Tibial nerve (tissue), 4 donors: ENCODE results near the gene BAIAP2L2. TPM values are rescaled to one million over a fixed set of nuclear protein-coding genes. Genes with fewer than 3 reads are reported as not detected.

ENCODE experiments used
- DNase-seq, 2 donors: peaks; one replicate each; pipeline ENCODE4 v3.0.0-alpha.2; 2019; ENCODE audit warnings: low spot score in 2 of 2
- H3K27ac ChIP-seq, 4 donors: fragments of 200-600 bp; sonication (generic) in 3 of 4; one replicate each; pipeline ENCODE4 v1.5.1; 2017 to 2019; ENCODE audit warnings: mild to moderate bottlenecking in 1 of 4
- H3K27me3 ChIP-seq, 2 donors: fragments of 200-600 bp; sonication (generic) in 1 of 2; one replicate each; pipeline versions ENCODE4 v1.5.1 to v1.6.0; 2017 to 2019
- H3K36me3 ChIP-seq, 3 donors: fragments of 200-600 bp; sonication (generic); one replicate each; pipeline ENCODE4 v1.5.1; 2018 to 2019
- H3K4me1 ChIP-seq, 4 donors: fragments of 200-600 bp; sonication (generic) in 3 of 4; one replicate each; pipeline ENCODE4 v1.5.1; 2017 to 2019
- H3K4me3 ChIP-seq, 4 donors: fragments of 200-600 bp; sonication (generic) in 3 of 4; one replicate each; pipeline ENCODE4 v1.5.1; 2017 to 2019; ENCODE audit warnings: mild to moderate bottlenecking in 1 of 4, moderate library complexity in 1 of 4
- H3K9me3 ChIP-seq, 4 donors: fragments of 200-600 bp; sonication (generic) in 3 of 4; one replicate each; pipeline ENCODE4 v1.5.1; 2017 to 2019
- CTCF ChIP-seq, 5 experiments: fragments of 200-600 bp in 3 of 5; fragments of 450-650 bp in 2 of 5; sonication (generic) in 3 of 5; IDR thresholded peaks; one replicate each; pipeline ENCODE4 v1.5.1; 2016 to 2019; ENCODE audit warnings: antibody characterized with exemption in 5 of 5, mild to moderate bottlenecking in 3 of 5, moderate library complexity in 2 of 5
- EP300 ChIP-seq, 2 donors: sonication (generic); formaldehyde crosslinking; IDR thresholded peaks; one replicate each; pipeline ENCODE4 v1.6.1; 2017; ENCODE audit warnings: antibody characterized with exemption in 2 of 2, mild to moderate bottlenecking in 1 of 2
- POLR2A ChIP-seq, 2 donors: fragments of 450-650 bp; IDR thresholded peaks; one replicate each; pipeline ENCODE4 v1.6.1; 2017; ENCODE audit warnings: antibody characterized with exemption in 2 of 2, mild to moderate bottlenecking in 2 of 2, moderate library complexity in 2 of 2
- WGBS, 2 donors: methylation state at CpG; one replicate each; pipeline ENCODE4 v1.1.5; 2018; 5-methylcytosine and 5-hydroxymethylcytosine counted together
- total RNA-seq, 4 donors: library from RNA; depleted of rRNA; stranded (reverse); fragments of >200 nt; gene quantifications; one replicate each; pipeline ENCODE4 v1.1.0, GENCODE V29; 2016

BAIAP2L2 gene
- total RNA-seq, 4 donors from 2014 or later, result 1.3 to 2.7 (median 2.1) TPM; not detected in 1

- H3K4me3 ChIP-seq, result no peak overlapping the region
- H3K9me3 ChIP-seq, result no peaks in the 10 kb centered on the region
- TF ChIP-seq POLR2A (IDR thresholded peaks at IDR 0.05), result no peak
- TF ChIP-seq EP300 (IDR thresholded peaks at IDR 0.05), result no peak
- no peaks in the 10 kb centered on the region for H3K4me1 ChIP-seq
- H3K36me3 ChIP-seq, result peaks cover 0 to 80% (median 0%) of the 10 kb centered on the region in 3 donors
- H3K27ac ChIP-seq, result no peak overlapping the region
- H3K27me3 ChIP-seq, result no peaks in the 10 kb centered on the region
- WGBS, 2 donors, result 92 to 100% methylated on average over 5 to 11 of the region's 11 CpGs
- no peak for DNase-seq
Measured at GRCh38 chr22:38139901-38140300, 29.4 kb upstream of the BAIAP2L2 start.

DNA sequence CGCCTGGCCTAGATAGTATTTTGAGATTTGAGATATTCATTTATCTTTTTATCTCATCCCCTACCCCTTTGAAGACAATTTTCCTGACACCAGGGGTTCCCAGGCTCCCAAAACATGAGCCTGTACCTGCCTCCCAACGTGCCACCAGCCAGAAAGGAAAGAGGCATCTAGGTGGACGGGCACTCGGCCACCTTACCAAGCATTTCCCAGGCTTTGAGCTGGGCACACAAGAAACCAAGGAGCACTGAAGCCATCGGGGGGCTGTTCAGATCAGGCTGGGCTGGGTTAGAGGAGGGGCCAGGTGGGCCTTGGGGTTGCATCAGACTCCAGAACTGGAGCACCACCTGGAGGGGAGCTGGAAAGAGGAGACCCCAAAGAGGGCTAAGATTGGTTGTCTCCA lies 28.5 kb upstream of the BAIAP2L2 start:
- H3K9me3 ChIP-seq, result no peaks in the 10 kb centered on the region
- 80 to 84% methylated on average over 5 of the region's 5 CpGs for WGBS, 2 donors
- H3K27me3 ChIP-seq, result no peaks in the 10 kb centered on the region
- H3K36me3 ChIP-seq, result peaks cover 0 to 86% (median 0%) of the 10 kb centered on the region in 3 donors
- no peaks in the 10 kb centered on the region for H3K4me1 ChIP-seq
- no peak for DNase-seq
- H3K27ac ChIP-seq, result no peak overlapping the region
- TF ChIP-seq POLR2A (IDR thresholded peaks at IDR 0.05) (no peak), EP300 (IDR thresholded peaks at IDR 0.05) (no peak), CTCF (IDR thresholded peaks at IDR 0.05) (no peak)
- H3K4me3 ChIP-seq, result no peak overlapping the region

DNA sequence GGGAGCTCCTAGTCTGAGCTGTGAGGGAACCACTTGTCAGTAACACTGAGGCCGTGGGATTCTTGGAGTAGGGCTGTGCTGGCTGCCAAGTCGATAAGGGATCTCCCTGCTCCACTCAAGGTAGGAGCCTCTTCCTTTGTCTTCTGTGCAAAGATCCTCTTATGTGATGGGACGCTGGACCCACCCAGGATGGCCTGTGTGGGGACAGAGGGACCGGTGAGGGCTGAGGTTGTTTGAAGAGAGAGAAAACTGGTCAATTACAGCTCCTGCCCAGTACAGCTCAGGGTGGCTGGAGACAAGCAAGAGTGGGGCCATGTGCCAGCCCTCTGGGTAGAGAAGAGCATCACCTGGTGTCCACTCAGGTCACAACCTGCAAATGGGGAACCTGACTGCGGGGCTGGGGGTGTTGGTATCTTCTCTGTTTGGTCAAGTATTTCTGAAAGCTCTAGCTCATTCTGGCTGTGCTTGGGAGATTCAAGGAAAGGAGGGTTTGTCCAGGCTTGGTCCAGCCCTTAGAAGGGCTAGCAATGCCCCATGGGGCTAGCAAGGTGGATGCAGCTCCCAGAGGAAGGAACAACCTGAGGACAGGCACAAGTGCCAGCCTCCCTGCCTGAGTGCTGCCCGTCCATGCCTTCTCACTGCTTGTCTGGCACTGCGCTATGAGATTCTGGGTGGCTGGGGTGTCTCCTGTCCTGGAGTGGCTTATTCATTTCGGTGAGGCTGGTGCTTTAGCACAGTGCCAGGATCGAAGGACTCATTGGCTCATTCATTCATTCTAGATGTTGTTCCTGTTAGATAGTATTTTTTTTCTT lies 27.6 kb upstream of the BAIAP2L2 start:
- Histone ChIP-seq H3K4me3 (no peak overlapping the region), H3K27ac (no peak overlapping the region), H3K9me3 (no peaks in the 10 kb centered on the region), H3K4me1 (no peaks in the 10 kb centered on the region), H3K27me3 (no peaks in the 10 kb centered on the region), H3K36me3 (peaks cover 0 to 86% (median 0%) of the 10 kb centered on the region in 3 donors)
- no peak for DNase-seq
- no peak for TF ChIP-seq POLR2A (IDR thresholded peaks at IDR 0.05)
- no peak for TF ChIP-seq EP300 (IDR thresholded peaks at IDR 0.05)
- TF ChIP-seq CTCF (IDR thresholded peaks at IDR 0.05), result no peak
- 89 to 96% methylated on average over 8 to 9 of the region's 9 CpGs for WGBS, 2 donors

- no peak overlapping the region for H3K27ac ChIP-seq
Measured at GRCh38 chr22:38136607-38137006, 26.1 kb upstream of the BAIAP2L2 start.

DNA sequence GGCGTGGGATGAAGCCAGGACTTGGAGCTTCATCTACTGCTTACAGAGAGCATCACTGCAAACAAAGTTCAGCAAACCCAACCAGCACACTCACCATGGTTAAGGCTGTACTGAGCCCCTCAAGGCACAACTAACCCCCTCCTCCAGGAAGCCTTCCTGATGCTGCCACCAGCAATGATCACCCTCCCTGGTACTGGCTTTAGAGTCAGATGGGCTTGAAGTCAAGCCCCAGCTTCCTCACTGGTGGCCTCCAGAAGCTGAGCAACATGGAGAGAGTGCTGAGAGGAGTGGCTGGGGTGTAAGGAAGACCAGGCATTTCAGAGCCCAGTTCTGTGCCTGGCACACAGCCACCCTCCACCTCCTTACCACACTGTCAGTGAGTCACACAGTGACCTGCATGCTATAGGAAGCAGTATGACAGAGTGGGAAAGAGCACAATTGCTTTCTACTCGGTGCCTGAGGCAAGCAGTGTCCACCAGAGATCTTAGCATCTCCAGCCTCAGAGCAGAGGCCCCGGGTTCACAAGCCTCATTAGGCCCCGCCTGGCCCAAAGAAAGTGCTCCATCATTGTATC lies 24.7 kb upstream of the BAIAP2L2 start:
- DNase-seq, result no peak
- Histone ChIP-seq H3K27me3 (no peaks in the 10 kb centered on the region), H3K9me3 (no peaks in the 10 kb centered on the region), H3K4me1 (peaks cover 0 to 13% (median 4%) of the 10 kb centered on the region in 4 donors), H3K36me3 (peaks cover 0 to 81% (median 0%) of the 10 kb centered on the region in 3 donors), H3K4me3 (no peak overlapping the region), H3K27ac (no peak overlapping the region)
- TF ChIP-seq CTCF (IDR thresholded peaks at IDR 0.05), result no peak
- no peak for TF ChIP-seq EP300 (IDR thresholded peaks at IDR 0.05)
- TF ChIP-seq POLR2A (IDR thresholded peaks at IDR 0.05), result no peak
- WGBS, 2 donors, result 77 to 81% methylated on average over 4 of the region's 4 CpGs

More at GRCh38 chr22:38136607-38137006, 26.1 kb upstream of the BAIAP2L2 start:
- TF ChIP-seq CTCF (IDR thresholded peaks at IDR 0.05) (no peak), EP300 (IDR thresholded peaks at IDR 0.05) (no peak), POLR2A (IDR thresholded peaks at IDR 0.05) (no peak)
- 90 to 91% methylated on average over 1 of the region's 1 CpG for WGBS, 2 donors
- peaks cover 0 to 89% (median 0%) of the 10 kb centered on the region in 3 donors for H3K36me3 ChIP-seq
- H3K4me3 ChIP-seq, result no peak overlapping the region
- H3K4me1 ChIP-seq, result peaks cover 0 to 2% (median 2%) of the 10 kb centered on the region in 4 donors
- no peak for DNase-seq
- H3K9me3 ChIP-seq, result no peaks in the 10 kb centered on the region
- H3K27me3 ChIP-seq, result no peaks in the 10 kb centered on the region
